ENCODE measurements around the gene RELT.

RELT gene

GRCh38 chr11:73358071-73358470, 18.1 kb upstream of the RELT start:
- Histone ChIP-seq H3K9me2 (replicated peaks; ENCODE audit: insufficient read depth, low read length) (no peaks in the 10 kb centered on the region), H3F3A (ENCODE audit: insufficient read depth) (no peaks in the 10 kb centered on the region), H4K20me1 (ENCODE audit: low read depth, low read length) (no peaks in the 10 kb centered on the region), H3K9ac (ENCODE audit: low read length) (no peak overlapping the region), H3K4me3 (ENCODE audit: insufficient read depth, low read length, poor library complexity, severe bottlenecking) (no peak overlapping the region), H3K36me3 (ENCODE audit: low read length) (no peaks in the 10 kb centered on the region), H3K27me3 (ENCODE audit: low read length) (no peaks in the 10 kb centered on the region), H3K4me2 (ENCODE audit: low read depth, low read length, poor library complexity, severe bottlenecking) (no peak overlapping the region), H3K79me2 (ENCODE audit: insufficient read depth, low read length) (no peaks in the 10 kb centered on the region), H3K9me3 (ENCODE audit: insufficient read depth, low read length) (no peaks in the 10 kb centered on the region), H3K27ac (ENCODE audit: low read depth, low read length) (no peak overlapping the region), H2AFZ (ENCODE audit: low read depth, low read length, severe bottlenecking) (no peak overlapping the region)
- TF ChIP-seq EZH2phosphoT487 (conservative IDR thresholded peaks at IDR 0.05; ENCODE audit: low read length), result no peak
- no peak for TF ChIP-seq CTCF (IDR thresholded peaks at IDR 0.05; ENCODE audit: insufficient read depth, low read length, poor library complexity, severe bottlenecking)

- H3K9me3 ChIP-seq (ENCODE audit: insufficient read depth, low read length), result no peaks in the 10 kb centered on the region
- H3K4me2 ChIP-seq (ENCODE audit: low read depth, low read length, poor library complexity, severe bottlenecking), result no peak overlapping the region
- no peaks in the 10 kb centered on the region for H4K20me1 ChIP-seq (ENCODE audit: low read depth, low read length)
- H3K27ac ChIP-seq (ENCODE audit: low read depth, low read length), result no peak overlapping the region
- H3K9me2 ChIP-seq (replicated peaks; ENCODE audit: insufficient read depth, low read length), result no peaks in the 10 kb centered on the region
- H3K4me3 ChIP-seq (ENCODE audit: insufficient read depth, low read length, poor library complexity, severe bottlenecking), result no peak overlapping the region
- H2AFZ ChIP-seq (ENCODE audit: low read depth, low read length, severe bottlenecking), result no peak overlapping the region
- no peak overlapping the region for H3K9ac ChIP-seq (ENCODE audit: low read length)
- no peaks in the 10 kb centered on the region for H3K79me2 ChIP-seq (ENCODE audit: insufficient read depth, low read length)
- no peaks in the 10 kb centered on the region for H3K27me3 ChIP-seq (ENCODE audit: low read length)
- TF ChIP-seq CTCF (IDR thresholded peaks at IDR 0.05; ENCODE audit: insufficient read depth, low read length, poor library complexity, severe bottlenecking) (no peak), EZH2phosphoT487 (conservative IDR thresholded peaks at IDR 0.05; ENCODE audit: low read length) (no peak)
- H3K36me3 ChIP-seq (ENCODE audit: low read length), result no peaks in the 10 kb centered on the region
- H3F3A ChIP-seq (ENCODE audit: insufficient read depth), result no peaks in the 10 kb centered on the region
Measured at GRCh38 chr11:73359341-73359740, 16.9 kb upstream of the RELT start.

- no peaks in the 10 kb centered on the region for H3K9me3 ChIP-seq (ENCODE audit: insufficient read depth, low read length)
- H3K9me2 ChIP-seq (replicated peaks; ENCODE audit: insufficient read depth, low read length), result no peaks in the 10 kb centered on the region
- no peak overlapping the region for H3K4me2 ChIP-seq (ENCODE audit: low read depth, low read length, poor library complexity, severe bottlenecking)
- H3K27ac ChIP-seq (ENCODE audit: low read depth, low read length), result no peak overlapping the region
- H3K79me2 ChIP-seq (ENCODE audit: insufficient read depth, low read length), result no peaks in the 10 kb centered on the region
- H3K9ac ChIP-seq (ENCODE audit: low read length), result no peak overlapping the region
- H2AFZ ChIP-seq (ENCODE audit: low read depth, low read length, severe bottlenecking), result no peak overlapping the region
- no peaks in the 10 kb centered on the region for H3K36me3 ChIP-seq (ENCODE audit: low read length)
- TF ChIP-seq EZH2phosphoT487 (conservative IDR thresholded peaks at IDR 0.05; ENCODE audit: low read length), result no peak
- peak; percentile 40 for TF ChIP-seq CTCF (IDR thresholded peaks at IDR 0.05; ENCODE audit: insufficient read depth, low read length, poor library complexity, severe bottlenecking)
- no peaks in the 10 kb centered on the region for H4K20me1 ChIP-seq (ENCODE audit: low read depth, low read length)
- H3F3A ChIP-seq (ENCODE audit: insufficient read depth), result no peaks in the 10 kb centered on the region
- no peak overlapping the region for H3K4me3 ChIP-seq (ENCODE audit: insufficient read depth, low read length, poor library complexity, severe bottlenecking)
- H3K27me3 ChIP-seq (ENCODE audit: low read length), result no peaks in the 10 kb centered on the region
Measured at GRCh38 chr11:73359930-73360742, 16.1 kb upstream of the RELT start.
